HFFc6 (cell line): ENCODE data around the gene CRYBG1. TPM values are rescaled to one million over a fixed set of nuclear protein-coding genes. Genes with fewer than 3 reads are reported as not detected.

Experiments
- DNase-seq: peaks from one replicate; pipeline ENCODE4 v3.0.0-alpha.2; 2018
- H3K27ac Mint-ChIP-seq: 2 replicates; pipeline ENCODE4 v1.8.0; 2020; ENCODE audit warnings: mild to moderate bottlenecking, mixed read lengths
- H3K27me3 Mint-ChIP-seq: 2 replicates; pipeline ENCODE4 v1.8.0; 2021; ENCODE audit warnings: mild to moderate bottlenecking, moderate library complexity, mixed read lengths; ENCODE audit not compliant: insufficient read depth
- H3K36me3 Mint-ChIP-seq: 2 replicates; pipeline ENCODE4 v1.8.0; 2021; ENCODE audit warnings: low read depth, mixed read lengths
- H3K4me1 Mint-ChIP-seq: 2 replicates; pipeline ENCODE4 v1.8.0; 2020; ENCODE audit warnings: low read depth, mixed read lengths
- H3K4me3 Mint-ChIP-seq: 2 replicates; pipeline ENCODE4 v1.8.0; 2020; ENCODE audit warnings: mild to moderate bottlenecking, moderate library complexity, mixed read lengths
- H3K9me3 Mint-ChIP-seq: 2 replicates; pipeline ENCODE4 v1.8.0; 2020; ENCODE audit warnings: mild to moderate bottlenecking, mixed read lengths
- total RNA-seq, 6 experiments: library from RNA; stranded (reverse); fragmentation: NEBNext Ultra II Directional; extraction: Animal tissue kit (Norgen Biotek cat#: 25700); gene quantifications; 2 replicates in 1 of 6; 3 replicates in 5 of 6; pipeline ENCODE4 v1.2.3, GENCODE V29; 2021
- TF ChIP-seq, protein P1 (sequence below): fragments of 200-600 bp; sonication (generic); IDR thresholded peaks from 2 replicates; pipeline ENCODE4 v1.5.0; 2021; ENCODE audit warnings: antibody characterized with exemption, mild to moderate bottlenecking

The CRYBG1 gene
- total RNA-seq, 6 experiments from 2014 or later, result 8.2 to 10.9 (median 9.8) TPM

DNA sequence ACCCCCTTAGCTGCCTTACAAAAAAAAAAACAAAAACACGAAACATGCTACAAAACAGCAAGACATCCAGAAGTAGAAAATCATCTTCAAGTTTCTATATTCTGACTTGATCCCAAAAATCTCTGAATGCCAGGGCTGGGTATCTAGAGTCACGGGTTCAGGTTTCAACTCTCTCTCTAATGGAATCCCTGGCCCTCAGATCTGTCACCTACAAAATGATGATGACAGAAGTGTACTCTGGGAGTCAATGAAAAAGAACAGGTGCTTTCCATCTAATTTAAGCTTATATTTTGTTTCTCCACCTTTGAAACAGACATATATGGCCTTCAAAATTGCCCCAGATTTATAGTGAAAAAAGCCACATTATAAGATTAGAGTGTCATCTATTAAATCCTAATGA is 250.5 kb downstream of the CRYBG1 start:
- Mint-ChIP-seq H3K36me3 (no peaks in the 10 kb centered on the region; the same call in 1 of the 2 replicates), H3K9me3 (no peaks in the 10 kb centered on the region), H3K4me1 (no peaks in the 10 kb centered on the region), H3K27ac (no peak overlapping the region), H3K4me3 (no peak overlapping the region), H3K27me3 (no peaks in the 10 kb centered on the region)
- no peak for DNase-seq
- TF ChIP-seq, protein P1, sequence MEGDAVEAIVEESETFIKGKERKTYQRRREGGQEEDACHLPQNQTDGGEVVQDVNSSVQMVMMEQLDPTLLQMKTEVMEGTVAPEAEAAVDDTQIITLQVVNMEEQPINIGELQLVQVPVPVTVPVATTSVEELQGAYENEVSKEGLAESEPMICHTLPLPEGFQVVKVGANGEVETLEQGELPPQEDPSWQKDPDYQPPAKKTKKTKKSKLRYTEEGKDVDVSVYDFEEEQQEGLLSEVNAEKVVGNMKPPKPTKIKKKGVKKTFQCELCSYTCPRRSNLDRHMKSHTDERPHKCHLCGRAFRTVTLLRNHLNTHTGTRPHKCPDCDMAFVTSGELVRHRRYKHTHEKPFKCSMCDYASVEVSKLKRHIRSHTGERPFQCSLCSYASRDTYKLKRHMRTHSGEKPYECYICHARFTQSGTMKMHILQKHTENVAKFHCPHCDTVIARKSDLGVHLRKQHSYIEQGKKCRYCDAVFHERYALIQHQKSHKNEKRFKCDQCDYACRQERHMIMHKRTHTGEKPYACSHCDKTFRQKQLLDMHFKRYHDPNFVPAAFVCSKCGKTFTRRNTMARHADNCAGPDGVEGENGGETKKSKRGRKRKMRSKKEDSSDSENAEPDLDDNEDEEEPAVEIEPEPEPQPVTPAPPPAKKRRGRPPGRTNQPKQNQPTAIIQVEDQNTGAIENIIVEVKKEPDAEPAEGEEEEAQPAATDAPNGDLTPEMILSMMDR, result no peak

- TF ChIP-seq, protein P1, result no peak
- Mint-ChIP-seq H3K9me3 (no peaks in the 10 kb centered on the region), H3K4me3 (no peak overlapping the region), H3K36me3 (no peaks in the 10 kb centered on the region; the same call in 1 of the 2 replicates), H3K4me1 (no peaks in the 10 kb centered on the region), H3K27me3 (no peaks in the 10 kb centered on the region), H3K27ac (no peak overlapping the region)
- DNase-seq, result no peak
Measured at GRCh38 chr6:106612671-106613416, 252.3 kb downstream of the CRYBG1 start.

GRCh38 chr6:106613590-106613989 is 253.1 kb downstream of the CRYBG1 start:
- TF ChIP-seq, protein P1, result no peak
- H3K27ac Mint-ChIP-seq, result no peak overlapping the region
- H3K36me3 Mint-ChIP-seq, result no peaks in the 10 kb centered on the region; the same call in 1 of the 2 replicates
- H3K4me1 Mint-ChIP-seq, result no peaks in the 10 kb centered on the region
- no peaks in the 10 kb centered on the region for H3K27me3 Mint-ChIP-seq
- no peaks in the 10 kb centered on the region for H3K9me3 Mint-ChIP-seq
- no peak overlapping the region for H3K4me3 Mint-ChIP-seq
- DNase-seq, result no peak

- no peak overlapping the region for H3K4me3 Mint-ChIP-seq
- no peak overlapping the region for H3K27ac Mint-ChIP-seq
- H3K4me1 Mint-ChIP-seq, result no peaks in the 10 kb centered on the region
- TF ChIP-seq, protein P1, result no peak
- no peak for DNase-seq
- no peaks in the 10 kb centered on the region for H3K9me3 Mint-ChIP-seq
- no peaks in the 10 kb centered on the region for H3K27me3 Mint-ChIP-seq
- no peaks in the 10 kb centered on the region for H3K36me3 Mint-ChIP-seq
Measured at GRCh38 chr6:106614166-106614565, 253.6 kb downstream of the CRYBG1 start.

GRCh38 chr6:106614592-106615257 is 254.2 kb downstream of the CRYBG1 start:
- DNase-seq, result no peak
- no peaks in the 10 kb centered on the region for H3K36me3 Mint-ChIP-seq
- no peaks in the 10 kb centered on the region for H3K4me1 Mint-ChIP-seq
- H3K27me3 Mint-ChIP-seq, result no peaks in the 10 kb centered on the region
- no peak overlapping the region for H3K4me3 Mint-ChIP-seq
- no peaks in the 10 kb centered on the region for H3K9me3 Mint-ChIP-seq
- no peak overlapping the region for H3K27ac Mint-ChIP-seq
- TF ChIP-seq, protein P1, result no peak
